Nephron (organoid): Measurements from ENCODE around the gene UQCRQ.
A peak's percentile ranks its signal among the peaks of the same experiment; 100 is the strongest.

Experiments
- H3K27ac Mint-ChIP-seq, 3 experiments: 2 replicates each; pipeline ENCODE4 v1.8.0; 2020; ENCODE audit warnings: mixed read lengths in 3 of 3, mild to moderate bottlenecking in 2 of 3, moderate library complexity in 1 of 3
- H3K27me3 Mint-ChIP-seq: 2 replicates; pipeline ENCODE4 v1.8.0; 2021; ENCODE audit warnings: low read depth, mild to moderate bottlenecking, moderate library complexity, mixed read lengths
- H3K36me3 Mint-ChIP-seq: 2 replicates; pipeline ENCODE4 v1.8.0; 2020; ENCODE audit warnings: low read depth, mixed read lengths
- H3K4me1 Mint-ChIP-seq: 2 replicates; pipeline ENCODE4 v1.8.0; 2020; ENCODE audit warnings: mixed read lengths
- H3K4me3 Mint-ChIP-seq, 3 experiments: 2 replicates each; pipeline ENCODE4 v1.8.0; 2020; ENCODE audit warnings: mild to moderate bottlenecking in 3 of 3, mixed read lengths in 3 of 3, moderate library complexity in 2 of 3
- H3K9me3 Mint-ChIP-seq: 2 replicates; pipeline ENCODE4 v1.8.0; 2020; ENCODE audit warnings: mixed read lengths
- TF ChIP-seq, protein P1 (sequence below), 3 experiments: fragments of 200-600 bp; sonication (generic); IDR thresholded peaks; one replicate each; pipeline ENCODE4 v1.5.0; 2021; ENCODE audit warnings: antibody characterized with exemption in 3 of 3; ENCODE audit not compliant: unreplicated experiment in 3 of 3

The UQCRQ gene

DNA sequence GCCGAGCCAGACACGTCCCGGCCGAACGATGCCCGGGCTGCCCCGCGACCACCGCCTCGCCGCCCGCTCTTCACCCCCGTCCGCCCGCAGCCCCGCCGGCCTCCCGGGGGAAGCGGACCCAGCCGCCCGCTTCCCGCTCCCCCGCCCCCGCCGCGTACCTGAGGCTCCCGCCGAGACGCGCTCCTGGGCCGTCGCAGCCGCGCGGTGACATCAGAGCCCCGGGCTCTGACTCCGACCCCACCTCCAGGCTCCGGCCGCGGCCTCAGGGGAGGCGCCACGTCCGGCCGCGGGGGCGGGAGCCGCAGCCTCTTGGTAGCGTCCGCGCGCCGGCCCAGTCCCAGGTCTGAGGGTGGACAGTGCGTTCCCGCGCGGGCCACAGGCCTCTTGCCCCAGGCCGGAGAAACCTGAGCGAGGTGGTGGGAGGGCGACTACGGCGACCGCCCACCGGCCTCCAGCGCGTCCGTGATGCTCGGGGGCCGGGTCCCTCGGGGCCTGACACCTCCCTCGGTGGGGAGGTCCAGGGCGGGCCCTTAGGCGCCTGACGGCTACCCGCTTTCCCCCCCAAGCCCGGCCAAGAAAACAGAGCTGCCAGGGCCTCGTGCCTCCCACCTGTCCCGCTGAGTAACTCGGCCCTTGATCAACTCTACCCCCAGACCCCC, 35.9 kb upstream of the UQCRQ start, which contains the start of gene SHROOM1:
Gene SHROOM1, minus strand, starts transcription at position 212 of the 659 bp plus-strand sequence. CDS start 4,507 bp downstream, outside the sequence.
- Mint-ChIP-seq H3K27ac (peak within 1 kb of the TSS in 2 of 3 experiments; percentile 53 to 78), H3K36me3 (no peaks in the 10 kb centered on the region), H3K4me3 (peak within 1 kb of the TSS; percentile 89 to 93 (median 91)), H3K9me3 (no peaks in the 10 kb centered on the region), H3K4me1 (no peaks in the 10 kb centered on the region), H3K27me3 (peaks cover 70% of the 10 kb centered on the region)
- TF ChIP-seq, protein P1, sequence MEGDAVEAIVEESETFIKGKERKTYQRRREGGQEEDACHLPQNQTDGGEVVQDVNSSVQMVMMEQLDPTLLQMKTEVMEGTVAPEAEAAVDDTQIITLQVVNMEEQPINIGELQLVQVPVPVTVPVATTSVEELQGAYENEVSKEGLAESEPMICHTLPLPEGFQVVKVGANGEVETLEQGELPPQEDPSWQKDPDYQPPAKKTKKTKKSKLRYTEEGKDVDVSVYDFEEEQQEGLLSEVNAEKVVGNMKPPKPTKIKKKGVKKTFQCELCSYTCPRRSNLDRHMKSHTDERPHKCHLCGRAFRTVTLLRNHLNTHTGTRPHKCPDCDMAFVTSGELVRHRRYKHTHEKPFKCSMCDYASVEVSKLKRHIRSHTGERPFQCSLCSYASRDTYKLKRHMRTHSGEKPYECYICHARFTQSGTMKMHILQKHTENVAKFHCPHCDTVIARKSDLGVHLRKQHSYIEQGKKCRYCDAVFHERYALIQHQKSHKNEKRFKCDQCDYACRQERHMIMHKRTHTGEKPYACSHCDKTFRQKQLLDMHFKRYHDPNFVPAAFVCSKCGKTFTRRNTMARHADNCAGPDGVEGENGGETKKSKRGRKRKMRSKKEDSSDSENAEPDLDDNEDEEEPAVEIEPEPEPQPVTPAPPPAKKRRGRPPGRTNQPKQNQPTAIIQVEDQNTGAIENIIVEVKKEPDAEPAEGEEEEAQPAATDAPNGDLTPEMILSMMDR (IDR thresholded peaks at IDR 0.05; ENCODE audit: unreplicated experiment in 3 of 3): no peak

DNA sequence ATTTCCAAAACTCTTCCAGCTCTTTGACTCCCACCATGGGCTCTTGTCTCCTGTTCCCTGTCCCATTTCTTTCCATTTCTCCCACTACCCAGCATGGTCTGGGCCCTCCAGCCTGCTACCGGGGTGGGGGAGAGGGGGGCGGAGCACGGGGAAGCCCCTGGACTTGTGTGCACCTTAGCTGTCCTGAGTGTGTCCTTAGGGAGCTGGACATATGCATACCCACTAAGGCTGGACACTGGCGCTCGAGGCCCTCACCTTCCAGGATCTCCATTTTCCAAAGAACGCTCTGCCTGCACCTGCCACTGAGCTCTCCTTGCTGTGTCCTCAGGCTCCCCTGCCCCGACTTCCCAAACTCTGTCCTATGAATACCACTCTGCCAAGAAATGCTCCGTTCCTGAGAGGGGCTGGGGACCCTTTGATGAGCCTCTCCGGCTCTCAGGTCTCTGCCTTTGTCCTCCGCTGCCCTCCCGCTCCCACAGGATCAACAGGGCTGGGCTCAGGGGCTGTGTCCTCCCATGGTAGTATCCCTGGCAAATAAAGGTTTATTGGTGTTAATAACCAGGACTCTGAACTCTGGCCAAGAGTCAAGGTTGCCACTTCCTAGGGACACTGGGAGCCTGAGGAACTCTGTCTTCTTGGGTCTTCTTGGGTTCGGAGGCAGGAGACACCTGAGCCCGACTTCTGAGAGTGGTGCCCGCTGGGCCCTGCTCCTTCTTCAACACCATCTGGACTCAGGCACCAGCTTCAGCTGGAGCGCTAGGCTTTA, 35.2 kb upstream of the UQCRQ start:
- peaks cover 68% of the 10 kb centered on the region for H3K27me3 Mint-ChIP-seq
- H3K36me3 Mint-ChIP-seq: no peaks in the 10 kb centered on the region
- H3K27ac Mint-ChIP-seq: peak overlapping the region in 1 of 3 experiments; percentile 53
- TF ChIP-seq, protein P1 (IDR thresholded peaks at IDR 0.05; ENCODE audit: unreplicated experiment in 3 of 3): no peak
- peak overlapping the region; percentile 80 to 85 (median 82) for H3K4me3 Mint-ChIP-seq
- H3K4me1 Mint-ChIP-seq: no peaks in the 10 kb centered on the region
- H3K9me3 Mint-ChIP-seq: no peaks in the 10 kb centered on the region

DNA sequence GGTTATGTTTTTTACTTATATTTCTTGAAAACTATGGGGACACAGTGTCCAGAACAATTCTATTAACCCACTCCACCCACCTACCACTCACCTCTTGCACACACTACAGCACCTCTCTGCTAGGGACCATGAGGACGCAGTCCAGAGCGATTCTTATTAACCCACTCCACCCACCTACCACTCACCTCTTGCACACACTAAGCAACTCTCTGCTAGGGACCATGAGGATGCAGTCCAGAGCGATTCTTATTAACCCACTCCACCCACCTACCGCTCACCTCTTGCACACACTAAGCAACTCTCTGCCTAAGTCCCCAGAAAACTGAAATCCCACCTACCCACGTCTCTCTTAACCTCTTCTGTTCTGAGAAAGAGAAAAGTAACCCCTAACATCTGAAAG, 33.8 kb upstream of the UQCRQ start:
- peak overlapping the region; percentile 40 to 76 (median 74) for H3K4me3 Mint-ChIP-seq
- H3K4me1 Mint-ChIP-seq: no peaks in the 10 kb centered on the region
- H3K9me3 Mint-ChIP-seq: no peaks in the 10 kb centered on the region
- TF ChIP-seq, protein P1 (IDR thresholded peaks at IDR 0.05; ENCODE audit: unreplicated experiment in 3 of 3): no peak
- H3K27ac Mint-ChIP-seq: no peak overlapping the region
- H3K36me3 Mint-ChIP-seq: no peaks in the 10 kb centered on the region
- H3K27me3 Mint-ChIP-seq: peaks cover 56% of the 10 kb centered on the region

DNA sequence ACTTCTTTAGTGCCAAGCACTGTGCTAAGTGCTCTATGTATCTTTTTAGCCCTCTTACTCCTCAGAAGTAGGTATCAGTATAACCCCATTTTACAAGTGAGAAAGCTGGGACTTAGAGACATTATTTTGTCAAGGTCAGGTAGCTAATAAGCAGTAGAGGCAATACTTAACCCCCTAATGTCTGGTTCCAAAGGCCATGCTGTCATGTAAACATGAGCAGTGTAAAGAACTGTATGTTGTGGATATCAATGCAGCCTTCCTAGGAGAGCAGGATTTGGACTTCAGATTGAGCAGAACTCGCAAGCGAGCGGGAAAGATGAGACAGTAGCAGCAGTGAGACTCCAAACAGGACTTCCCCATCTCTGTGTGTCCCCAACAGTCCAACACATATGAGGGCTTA, 32.4 kb upstream of the UQCRQ start:
- peaks cover 49% of the 10 kb centered on the region for H3K27me3 Mint-ChIP-seq
- no peaks in the 10 kb centered on the region for H3K9me3 Mint-ChIP-seq
- H3K27ac Mint-ChIP-seq: no peak overlapping the region
- H3K4me1 Mint-ChIP-seq: no peaks in the 10 kb centered on the region
- H3K4me3 Mint-ChIP-seq: no peak overlapping the region
- TF ChIP-seq, protein P1 (IDR thresholded peaks at IDR 0.05; ENCODE audit: unreplicated experiment in 3 of 3): no peak
- no peaks in the 10 kb centered on the region for H3K36me3 Mint-ChIP-seq

DNA sequence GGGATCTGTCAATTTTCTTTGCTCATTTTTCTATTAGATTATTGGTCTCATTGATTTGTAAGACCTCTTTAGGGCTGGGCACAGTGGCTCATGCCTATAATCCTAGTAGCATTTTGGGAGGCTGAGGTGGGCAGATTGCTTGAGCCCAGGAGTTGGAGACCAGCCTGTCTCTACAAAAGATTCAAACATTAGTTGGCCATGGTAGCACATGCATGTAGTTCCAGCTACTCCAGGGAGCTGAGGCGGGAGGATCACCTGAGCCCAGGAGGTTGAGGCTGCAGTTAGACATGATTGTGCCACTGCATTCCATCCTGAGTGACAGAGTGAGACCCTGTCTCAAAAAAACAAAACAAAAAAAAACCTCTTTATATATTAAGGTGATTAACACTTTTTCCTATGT, 29.6 kb upstream of the UQCRQ start:
- TF ChIP-seq, protein P1 (IDR thresholded peaks at IDR 0.05; ENCODE audit: unreplicated experiment in 3 of 3): no peak
- no peaks in the 10 kb centered on the region for H3K4me1 Mint-ChIP-seq
- H3K27me3 Mint-ChIP-seq: peaks cover 32% of the 10 kb centered on the region
- H3K4me3 Mint-ChIP-seq: no peak overlapping the region
- H3K27ac Mint-ChIP-seq: no peak overlapping the region
- H3K36me3 Mint-ChIP-seq: no peaks in the 10 kb centered on the region
- H3K9me3 Mint-ChIP-seq: no peaks in the 10 kb centered on the region
